GM19043 (cell line): Measurements from ENCODE around the gene PRPF6.

Experiments used
- ATAC-seq: cut with Tn5 transposase; IDR thresholded peaks from one replicate; pipeline ENCODE4 v1.9.1; 2021; ENCODE audit warnings: low read depth; ENCODE audit not compliant: unreplicated experiment

PRPF6 gene

DNA sequence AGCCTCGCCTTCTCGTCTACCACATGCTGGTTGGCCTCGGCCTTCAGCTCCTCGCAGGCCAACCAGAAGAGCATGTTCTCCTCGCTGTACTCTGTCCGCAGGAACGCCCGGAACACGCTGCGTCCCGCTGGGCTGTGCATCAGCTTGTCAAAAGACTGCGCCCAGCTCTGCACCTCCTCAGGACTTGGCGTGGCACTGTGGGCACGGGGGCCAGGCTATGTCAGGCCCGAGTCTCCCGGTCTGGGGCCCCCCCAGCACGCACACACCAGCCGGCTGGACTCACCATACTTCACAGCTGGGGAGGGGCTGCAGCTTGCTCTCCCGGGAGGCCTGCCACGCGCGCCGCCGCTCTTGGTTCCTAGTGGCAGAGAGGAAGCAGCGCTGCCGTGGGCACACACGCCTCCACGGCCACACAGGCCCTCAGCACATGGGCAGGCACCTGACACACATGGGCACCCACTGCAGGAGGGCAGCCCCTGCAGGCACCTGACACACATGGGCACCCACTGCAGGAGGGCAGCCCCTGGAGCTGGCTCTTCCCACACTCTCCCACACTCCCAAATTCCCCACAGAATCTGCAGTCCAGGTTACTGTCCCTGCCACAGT lies 93.4 kb downstream of the PRPF6 start:
- ATAC-seq = no peak

GRCh38 chr20:64074963-64075362 lies 94.0 kb downstream of the PRPF6 start:
- ATAC-seq = no peak

DNA sequence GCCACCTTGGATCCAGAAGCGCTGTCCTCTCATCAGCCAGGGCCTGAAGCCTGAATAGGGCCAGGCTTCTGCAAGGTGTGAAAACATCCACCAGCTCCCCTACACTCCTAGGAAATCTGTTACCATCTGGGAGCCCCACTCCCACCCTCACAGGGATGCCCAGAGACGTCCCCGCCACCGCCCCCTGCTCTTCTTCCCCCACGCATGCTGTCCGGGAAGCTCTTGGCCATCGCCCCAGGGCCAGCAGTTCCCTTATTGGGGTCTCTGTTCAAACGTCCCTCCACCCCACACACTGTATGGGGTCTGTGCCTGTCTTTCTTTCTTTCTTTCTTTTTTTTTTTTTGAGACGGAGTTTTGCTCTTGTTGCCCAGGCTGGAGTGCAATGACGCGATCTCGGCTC lies 94.6 kb downstream of the PRPF6 start:
- ATAC-seq = no peak

DNA sequence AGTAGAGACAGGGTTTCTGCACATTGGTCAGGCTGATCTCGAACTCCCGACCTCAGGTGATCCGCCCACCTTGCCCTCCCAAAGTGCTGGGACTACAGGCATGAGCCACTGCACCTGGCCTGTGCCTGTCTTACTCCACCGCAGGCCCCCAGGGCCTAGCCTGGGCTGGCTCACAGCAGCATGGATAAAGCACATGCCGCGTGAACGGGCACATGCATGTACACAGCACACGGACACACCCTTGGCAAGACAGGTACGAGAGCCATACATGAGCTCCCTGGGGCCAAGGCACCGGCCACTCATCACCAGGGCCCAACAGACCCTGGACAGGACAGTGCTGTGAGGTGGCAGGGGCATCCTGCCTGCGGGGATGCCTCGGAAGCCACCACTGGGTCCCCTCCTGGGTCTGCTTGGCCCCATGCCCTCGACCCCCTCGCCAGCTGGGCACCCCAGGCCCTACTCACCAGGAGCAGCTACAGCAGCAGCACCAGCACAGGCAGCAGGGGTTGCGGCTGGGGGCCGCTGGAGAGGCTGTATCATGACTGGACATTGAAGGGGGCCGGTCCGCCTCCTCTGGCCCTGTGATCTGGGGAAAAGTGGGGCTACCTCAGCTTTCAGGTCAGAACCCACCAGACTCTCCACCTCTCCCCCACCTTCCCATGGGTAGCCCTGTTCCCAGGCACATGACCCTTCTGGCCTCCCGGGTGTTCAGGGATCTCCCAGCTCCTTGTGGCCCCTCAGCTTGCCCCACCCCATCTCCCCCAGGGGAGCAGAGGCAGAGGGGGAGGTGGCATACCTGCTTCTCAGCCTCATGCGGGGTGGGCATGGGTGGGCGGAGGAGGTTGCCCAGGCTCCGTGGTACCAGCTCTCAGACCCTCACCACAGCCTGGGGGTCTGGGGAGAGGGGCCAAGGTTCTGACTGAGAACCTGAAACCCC lies 95.4 kb downstream of the PRPF6 start:
- ATAC-seq = no peak

GRCh38 chr20:64077094-64077493 lies 96.2 kb downstream of the PRPF6 start:
- no peak for ATAC-seq

GRCh38 chr20:64077541-64077875 lies 96.6 kb downstream of the PRPF6 start:
- ATAC-seq = no peak

DNA sequence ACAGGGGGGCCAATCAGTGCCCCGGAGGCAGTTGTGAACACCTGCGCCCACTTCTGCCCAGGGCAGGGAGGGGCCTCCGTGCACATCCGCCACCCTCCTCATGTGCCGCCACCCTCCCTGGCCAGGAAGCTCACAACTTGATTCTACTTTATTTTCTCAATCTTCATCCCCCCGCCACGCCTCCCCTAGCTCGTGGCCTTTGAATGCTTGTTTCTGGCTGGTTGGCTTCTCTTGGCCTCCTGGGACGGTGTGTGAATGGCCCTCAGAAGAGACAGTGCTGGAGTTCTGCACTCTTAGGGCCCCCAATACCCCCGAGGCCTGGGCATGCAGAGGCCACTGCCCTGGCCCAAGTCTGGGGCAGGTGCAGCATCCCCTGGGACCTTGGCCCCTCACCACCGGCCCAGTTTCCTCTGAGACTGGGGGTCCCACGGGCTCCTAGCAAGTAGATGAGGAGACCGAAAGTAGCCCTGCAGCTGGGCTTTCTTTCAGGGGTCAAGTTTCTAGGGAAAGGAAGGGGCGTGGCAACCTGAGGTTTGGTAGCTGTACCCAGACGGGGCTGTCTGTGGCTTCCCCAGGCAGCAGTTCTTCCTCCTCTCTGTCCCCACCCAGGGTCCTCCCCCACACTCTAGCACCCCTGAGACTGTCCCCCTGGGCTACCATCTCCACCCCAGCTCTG lies 97.1 kb downstream of the PRPF6 start:
- ATAC-seq = no peak

GRCh38 chr20:64078934-64079272 lies 98.0 kb downstream of the PRPF6 start:
- no peak for ATAC-seq

DNA sequence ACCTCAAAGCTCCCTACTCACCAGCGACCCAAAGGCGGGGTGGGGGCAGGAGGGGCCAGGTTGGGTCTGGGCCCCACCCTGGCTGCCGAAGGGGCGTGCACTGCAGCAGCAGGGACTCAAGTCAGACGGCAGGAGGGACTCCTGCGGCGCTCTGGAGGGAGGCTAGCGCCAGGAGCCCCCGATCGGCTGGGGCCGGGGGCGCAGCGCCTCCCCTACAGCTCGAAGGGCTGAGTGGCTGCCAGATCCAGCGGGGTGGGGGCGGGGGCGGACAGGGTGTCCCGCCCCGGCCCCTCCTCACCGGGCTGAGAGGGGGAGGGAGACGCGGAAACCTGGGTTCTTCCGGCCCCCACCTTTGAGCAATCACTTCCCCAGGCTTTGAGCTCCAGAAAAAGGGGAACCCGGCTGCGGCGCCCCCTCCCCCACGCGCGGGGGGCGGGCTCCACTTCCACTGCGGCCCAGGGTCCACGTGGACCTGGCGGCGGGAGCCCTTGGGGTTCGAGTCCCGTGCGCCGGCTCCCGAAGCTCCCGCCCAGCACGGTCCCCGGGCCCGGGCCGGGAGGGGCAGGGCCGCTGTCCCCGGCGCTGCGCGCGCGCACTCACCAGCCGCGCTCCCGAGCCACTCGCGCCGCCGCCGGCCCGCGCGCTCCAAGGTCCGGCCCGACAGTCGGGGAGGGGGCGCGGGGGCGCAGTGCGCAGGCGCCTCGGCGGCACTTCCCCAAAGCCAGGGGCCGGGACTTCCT lies 98.5 kb downstream of the PRPF6 start, which contains the start of gene RGS19:
Gene RGS19, minus strand, starts transcription at position 246 of the 740 bp plus-strand sequence. CDS start 2,632 bp downstream, outside the sequence.
- ATAC-seq = no peak

DNA sequence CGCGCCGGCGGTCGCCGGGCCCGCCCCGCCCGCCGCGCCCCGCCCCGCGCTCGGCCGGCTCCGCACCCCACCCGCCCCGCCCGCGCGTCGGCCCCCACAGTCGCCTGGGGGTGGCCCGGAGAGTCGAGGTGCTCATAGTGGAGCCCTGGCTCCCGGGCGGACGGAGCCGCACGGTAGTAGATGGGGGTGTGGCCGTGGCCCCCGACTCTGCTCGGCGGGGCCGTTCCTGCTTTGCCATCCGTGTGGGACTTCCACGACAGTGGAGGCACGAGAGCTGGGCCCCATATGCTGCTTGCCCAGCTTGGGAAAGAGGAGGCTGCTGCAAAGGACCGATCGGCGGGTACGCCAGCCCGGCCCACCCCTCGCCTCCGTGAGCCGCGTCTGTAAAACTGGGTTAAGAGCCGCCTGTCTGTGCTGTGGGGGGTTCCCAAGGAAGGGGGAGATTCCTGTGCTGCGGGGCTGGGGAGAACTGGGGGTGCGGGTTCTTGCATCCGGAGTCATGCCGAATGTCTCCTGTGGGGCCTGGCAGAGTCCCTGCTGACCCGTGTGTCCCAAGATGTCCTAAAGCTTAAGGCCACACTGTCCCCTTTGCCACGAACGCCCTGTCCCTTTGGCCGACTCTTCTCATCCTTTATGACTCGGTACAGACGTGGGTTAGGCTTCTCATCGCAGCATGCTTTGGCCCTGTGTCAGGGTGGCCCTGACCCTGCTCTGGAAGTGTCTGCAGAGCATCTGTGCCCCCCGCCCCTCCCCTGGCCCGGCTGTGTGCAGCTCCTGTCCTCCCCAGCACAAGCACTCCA lies 99.3 kb downstream of the PRPF6 start, which contains the start of gene OPRL1:
Gene OPRL1, plus strand, starts transcription at position 70 of the 800 bp plus-strand sequence. CDS start 12,639 bp downstream, outside the sequence.
- no peak for ATAC-seq

DNA sequence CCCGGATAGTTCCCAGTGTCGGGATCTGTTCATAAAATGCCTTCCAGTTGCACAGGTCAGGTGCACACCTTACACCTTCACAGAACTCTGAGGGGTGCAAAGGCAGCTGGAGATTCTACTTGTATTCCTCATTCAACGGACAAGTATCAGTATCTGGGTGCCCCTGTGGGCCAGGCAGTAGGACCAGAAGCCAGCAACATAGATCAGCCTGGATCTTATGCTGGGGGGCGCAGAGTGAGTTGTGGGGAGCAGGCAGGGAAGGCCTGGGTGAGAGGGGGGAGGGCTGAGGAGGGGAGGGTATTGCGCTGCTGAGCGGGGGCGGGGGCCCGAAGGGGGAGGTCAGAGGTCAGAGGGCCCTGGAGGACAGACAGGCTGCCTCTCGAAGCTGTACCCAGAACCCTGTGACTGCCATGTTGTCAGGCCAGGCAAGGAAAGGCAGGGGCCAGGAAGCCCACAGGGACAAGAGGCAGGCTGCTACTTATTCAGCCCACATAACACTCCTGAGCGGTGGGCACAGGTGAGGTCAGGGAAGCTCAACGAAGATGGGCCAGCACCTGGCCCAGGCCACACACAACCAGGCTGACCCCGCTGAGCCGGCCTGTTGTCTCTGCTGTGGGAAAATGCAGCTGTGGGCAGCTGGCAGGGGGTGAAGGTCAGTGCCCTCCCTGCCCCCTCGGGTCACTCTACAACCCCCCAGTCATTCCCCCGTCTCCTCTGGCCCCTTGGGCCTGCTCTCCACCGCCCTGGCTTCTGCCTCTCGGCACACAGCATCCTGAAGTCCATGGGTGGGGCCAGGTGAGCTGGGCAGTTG lies 100.1 kb downstream of the PRPF6 start:
- no peak for ATAC-seq

DNA sequence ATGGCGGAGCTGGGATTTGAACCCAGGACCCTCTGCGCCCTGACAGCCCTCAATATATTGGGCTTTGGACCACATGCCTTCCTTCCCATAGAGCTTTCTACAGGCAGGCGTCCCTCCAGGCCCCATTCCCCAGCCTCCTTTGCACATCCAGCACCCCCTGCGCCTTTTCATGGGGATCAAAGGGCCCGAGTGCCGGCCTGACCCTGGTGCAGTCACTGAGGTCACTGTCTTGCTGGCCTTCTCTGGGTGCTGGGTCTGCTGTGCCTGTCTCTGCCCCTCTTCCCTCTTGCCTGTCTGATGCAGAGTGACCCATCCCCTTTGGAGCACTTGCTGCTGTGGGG lies 100.7 kb downstream of the PRPF6 start:
- ATAC-seq = no peak

GRCh38 chr20:64082126-64082731 lies 101.3 kb downstream of the PRPF6 start:
- ATAC-seq = no peak
